SK-N-SH treated with all-trans-retinoic acid at 6 μM for 48 hours (cell line): ENCODE measurements around the gene PRR13.
"Not testable (repeated sequence)": the region's sequence is repeated elsewhere in the genome, so short reads cannot be mapped to it uniquely, and the experiment has no call there.

Source experiments
- ATAC-seq: fragments of 200-7000 bp; cut with Tn5 transposase; 3 replicates; pipeline ENCODE4 v1.9.1; 2020; ENCODE audit warnings: mild to moderate bottlenecking, moderate library complexity
- ARNTL ChIP-seq: fragments of 450-650 bp; formaldehyde crosslinking; IDR thresholded peaks from 2 replicates; pipeline ENCODE4 v1.5.0; 2020; ENCODE audit warnings: low read depth, mild to moderate bottlenecking, moderate library complexity, borderline replicate concordance
- BACH2 ChIP-seq: fragments of 250-450 bp; sonication (Bioruptor Pico); IDR thresholded peaks from 2 replicates; pipeline ENCODE4 v1.9.0; 2021; ENCODE audit warnings: mild to moderate bottlenecking, borderline replicate concordance
- CREB5 ChIP-seq: fragments of 250-450 bp; sonication (Bioruptor Pico); IDR thresholded peaks from 2 replicates; pipeline ENCODE4 v1.5.1; 2020; ENCODE audit warnings: low read depth, mild to moderate bottlenecking, moderate library complexity
- CSDC2 ChIP-seq: fragments of 250-450 bp; sonication (Bioruptor Pico); IDR thresholded peaks from 2 replicates; pipeline ENCODE4 v1.5.0; 2020; ENCODE audit warnings: mild to moderate bottlenecking, moderate library complexity
- ESRRG ChIP-seq: fragments of 250-450 bp; sonication (Bioruptor Pico); IDR thresholded peaks from 2 replicates; pipeline ENCODE4 v1.6.1; 2021; ENCODE audit warnings: mild to moderate bottlenecking
- GLIS3 ChIP-seq: fragments of 250-450 bp; sonication (Bioruptor Pico); IDR thresholded peaks from 2 replicates; pipeline ENCODE4 v1.5.0; 2020; ENCODE audit warnings: mild to moderate bottlenecking, moderate library complexity
- ISL1 ChIP-seq: fragments of 250-450 bp; sonication (Bioruptor Pico); IDR thresholded peaks from 2 replicates; pipeline ENCODE4 v2.1.2; 2022; ENCODE audit warnings: mild to moderate bottlenecking, moderate library complexity
- SNAI2 ChIP-seq: fragments of 250-450 bp; sonication (Bioruptor Pico); IDR thresholded peaks from 2 replicates; pipeline ENCODE4 v1.5.0; 2020; ENCODE audit warnings: mild to moderate bottlenecking, moderate library complexity
- TCF4 ChIP-seq: fragments of 250-450 bp; sonication (Bioruptor Pico); IDR thresholded peaks from 2 replicates; pipeline ENCODE4 v1.8.0; 2021; ENCODE audit warnings: mild to moderate bottlenecking, moderate library complexity, borderline replicate concordance
- TOX ChIP-seq: fragments of 250-450 bp; sonication (Bioruptor Pico); IDR thresholded peaks from 2 replicates; pipeline ENCODE4 v1.8.0; 2021; ENCODE audit warnings: mild to moderate bottlenecking, moderate library complexity, borderline replicate concordance
- TSHZ2 ChIP-seq: fragments of 250-450 bp; sonication (Bioruptor Pico); IDR thresholded peaks from 2 replicates; pipeline ENCODE4 v1.5.0; 2020; ENCODE audit warnings: mild to moderate bottlenecking, moderate library complexity
- ZC3H10 ChIP-seq: fragments of 250-450 bp; sonication (Bioruptor Pico); IDR thresholded peaks from 2 replicates; pipeline ENCODE4 v1.5.1; 2021; ENCODE audit warnings: mild to moderate bottlenecking, moderate library complexity
- ZFP30 ChIP-seq: fragments of 450-650 bp; formaldehyde crosslinking; IDR thresholded peaks from 2 replicates; pipeline ENCODE4 v1.5.0; 2022; ENCODE audit warnings: mild to moderate bottlenecking, moderate library complexity
- ZNF565 ChIP-seq: fragments of 450-650 bp; formaldehyde crosslinking; conservative IDR thresholded peaks from 2 replicates; pipeline ENCODE4 v1.5.0; 2020; ENCODE audit warnings: low read depth, mild to moderate bottlenecking, moderate library complexity
- ZNF70 ChIP-seq: fragments of 450-650 bp; formaldehyde crosslinking; IDR thresholded peaks from 2 replicates; pipeline ENCODE4 v1.5.0; 2020; ENCODE audit warnings: mild to moderate bottlenecking, moderate library complexity
- ZNF8 ChIP-seq: fragments of 450-650 bp; formaldehyde crosslinking; IDR thresholded peaks from 2 replicates; pipeline ENCODE4 v1.5.0; 2020; ENCODE audit warnings: mild to moderate bottlenecking, moderate library complexity
- TF ChIP-seq, protein P1 (sequence below): fragments of 250-450 bp; sonication (Bioruptor Pico); IDR thresholded peaks from 2 replicates; pipeline ENCODE4 v1.8.0; 2021; ENCODE audit warnings: low read depth, mild to moderate bottlenecking, moderate library complexity, borderline replicate concordance
- TF ChIP-seq, protein P2 (sequence below): fragments of 250-450 bp; sonication (Bioruptor Pico); IDR thresholded peaks from 2 replicates; pipeline ENCODE4 v1.8.0; 2020; ENCODE audit warnings: mild to moderate bottlenecking, moderate library complexity, borderline replicate concordance
- TF ChIP-seq, protein P3 (sequence below): fragments of 250-450 bp; sonication (Bioruptor Pico); IDR thresholded peaks from 2 replicates; pipeline ENCODE4 v1.5.1; 2021; ENCODE audit warnings: mild to moderate bottlenecking, moderate library complexity

PRR13 gene

GRCh38 chr12:53431187-53431586 lies 10.3 kb upstream of the PRR13 start:
- peak; percentile 12; the same call in 1 of the 3 replicates for ATAC-seq
- TF ChIP-seq ZFP30 (CRISPR knock-in tag) (no peak), ISL1 (CRISPR knock-in tag) (no peak)
- TF ChIP-seq, protein P1, sequence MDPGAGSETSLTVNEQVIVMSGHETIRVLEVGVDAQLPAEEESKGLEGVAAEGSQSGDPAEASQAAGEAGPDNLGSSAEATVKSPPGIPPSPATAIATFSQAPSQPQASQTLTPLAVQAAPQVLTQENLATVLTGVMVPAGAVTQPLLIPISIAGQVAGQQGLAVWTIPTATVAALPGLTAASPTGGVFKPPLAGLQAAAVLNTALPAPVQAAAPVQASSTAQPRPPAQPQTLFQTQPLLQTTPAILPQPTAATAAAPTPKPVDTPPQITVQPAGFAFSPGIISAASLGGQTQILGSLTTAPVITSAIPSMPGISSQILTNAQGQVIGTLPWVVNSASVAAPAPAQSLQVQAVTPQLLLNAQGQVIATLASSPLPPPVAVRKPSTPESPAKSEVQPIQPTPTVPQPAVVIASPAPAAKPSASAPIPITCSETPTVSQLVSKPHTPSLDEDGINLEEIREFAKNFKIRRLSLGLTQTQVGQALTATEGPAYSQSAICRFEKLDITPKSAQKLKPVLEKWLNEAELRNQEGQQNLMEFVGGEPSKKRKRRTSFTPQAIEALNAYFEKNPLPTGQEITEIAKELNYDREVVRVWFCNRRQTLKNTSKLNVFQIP (CRISPR knock-in tag) = no peak
- TF ChIP-seq, protein P2, sequence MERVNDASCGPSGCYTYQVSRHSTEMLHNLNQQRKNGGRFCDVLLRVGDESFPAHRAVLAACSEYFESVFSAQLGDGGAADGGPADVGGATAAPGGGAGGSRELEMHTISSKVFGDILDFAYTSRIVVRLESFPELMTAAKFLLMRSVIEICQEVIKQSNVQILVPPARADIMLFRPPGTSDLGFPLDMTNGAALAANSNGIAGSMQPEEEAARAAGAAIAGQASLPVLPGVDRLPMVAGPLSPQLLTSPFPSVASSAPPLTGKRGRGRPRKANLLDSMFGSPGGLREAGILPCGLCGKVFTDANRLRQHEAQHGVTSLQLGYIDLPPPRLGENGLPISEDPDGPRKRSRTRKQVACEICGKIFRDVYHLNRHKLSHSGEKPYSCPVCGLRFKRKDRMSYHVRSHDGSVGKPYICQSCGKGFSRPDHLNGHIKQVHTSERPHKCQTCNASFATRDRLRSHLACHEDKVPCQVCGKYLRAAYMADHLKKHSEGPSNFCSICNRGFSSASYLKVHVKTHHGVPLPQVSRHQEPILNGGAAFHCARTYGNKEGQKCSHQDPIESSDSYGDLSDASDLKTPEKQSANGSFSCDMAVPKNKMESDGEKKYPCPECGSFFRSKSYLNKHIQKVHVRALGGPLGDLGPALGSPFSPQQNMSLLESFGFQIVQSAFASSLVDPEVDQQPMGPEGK (CRISPR knock-in tag) = no peak

DNA sequence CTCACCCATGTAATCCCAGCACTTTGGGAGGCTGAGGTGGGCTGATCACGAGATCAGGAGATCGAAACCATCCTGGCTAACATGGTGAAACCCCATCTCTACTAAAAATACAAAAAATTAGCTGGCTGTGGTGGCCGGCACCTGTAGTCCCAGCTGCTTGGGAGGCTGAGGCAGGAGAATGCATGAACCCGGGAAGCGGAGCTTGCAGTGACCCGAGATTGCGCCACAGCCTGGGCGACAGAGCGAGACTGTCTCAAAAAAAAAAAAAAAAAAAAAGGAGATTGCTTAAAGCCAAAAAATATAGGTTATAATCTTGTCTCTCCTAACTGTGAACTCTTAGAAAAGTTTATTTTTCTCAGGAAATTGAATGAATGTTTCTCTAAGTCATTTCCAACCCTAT lies 6.2 kb upstream of the PRR13 start:
- ATAC-seq = not testable (repeated sequence)

GRCh38 chr12:53439582-53439981 lies 2.0 kb upstream of the PRR13 start:
- peak; percentile 74 for TF ChIP-seq ZNF8 (CRISPR knock-in tag)
- not testable (repeated sequence) for ATAC-seq

GRCh38 chr12:53443955-53444354 lies 2.4 kb downstream of the PRR13 start:
- ATAC-seq = no peak
- TF ChIP-seq GLIS3 (CRISPR knock-in tag) (no peak), ZNF70 (CRISPR knock-in tag) (no peak), CSDC2 (CRISPR knock-in tag) (no peak), ZNF565 (CRISPR knock-in tag) (no peak), ESRRG (CRISPR knock-in tag) (no peak), ZC3H10 (CRISPR knock-in tag) (no peak), ARNTL (CRISPR knock-in tag) (no peak), TCF4 (CRISPR knock-in tag) (no peak), TOX (CRISPR knock-in tag) (no peak), SNAI2 (CRISPR knock-in tag) (no peak)
- TF ChIP-seq, protein P3, sequence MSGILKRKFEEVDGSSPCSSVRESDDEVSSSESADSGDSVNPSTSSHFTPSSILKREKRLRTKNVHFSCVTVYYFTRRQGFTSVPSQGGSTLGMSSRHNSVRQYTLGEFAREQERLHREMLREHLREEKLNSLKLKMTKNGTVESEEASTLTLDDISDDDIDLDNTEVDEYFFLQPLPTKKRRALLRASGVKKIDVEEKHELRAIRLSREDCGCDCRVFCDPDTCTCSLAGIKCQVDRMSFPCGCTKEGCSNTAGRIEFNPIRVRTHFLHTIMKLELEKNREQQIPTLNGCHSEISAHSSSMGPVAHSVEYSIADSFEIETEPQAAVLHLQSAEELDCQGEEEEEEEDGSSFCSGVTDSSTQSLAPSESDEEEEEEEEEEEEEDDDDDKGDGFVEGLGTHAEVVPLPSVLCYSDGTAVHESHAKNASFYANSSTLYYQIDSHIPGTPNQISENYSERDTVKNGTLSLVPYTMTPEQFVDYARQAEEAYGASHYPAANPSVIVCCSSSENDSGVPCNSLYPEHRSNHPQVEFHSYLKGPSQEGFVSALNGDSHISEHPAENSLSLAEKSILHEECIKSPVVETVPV (CRISPR knock-in tag) = no peak

GRCh38 chr12:53444593-53445325 lies 3.2 kb downstream of the PRR13 start:
- ATAC-seq = not testable (repeated sequence)

DNA sequence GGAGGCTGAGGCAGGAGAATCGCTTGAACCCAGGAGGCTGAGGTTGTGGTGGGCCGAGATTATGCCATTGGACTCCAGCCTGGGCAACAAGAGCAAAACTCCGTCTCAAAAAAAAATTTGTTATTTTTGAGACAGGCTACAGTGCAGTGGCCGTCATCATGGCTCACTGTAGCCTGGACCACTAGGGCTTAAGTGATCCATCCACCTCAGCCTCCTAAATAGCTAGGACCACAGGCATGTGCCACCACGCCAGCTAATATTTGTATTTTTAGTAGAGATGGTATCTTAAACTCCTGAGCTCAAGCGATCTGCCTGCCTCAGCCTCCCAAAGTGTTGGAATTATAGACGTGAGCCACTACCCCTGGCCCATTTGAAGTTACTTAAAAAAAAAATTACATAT lies 9.4 kb downstream of the PRR13 start:
- ATAC-seq = no peak
- TF ChIP-seq TOX (CRISPR knock-in tag) = no peak
- TF ChIP-seq CREB5 = no peak
- no peak for TF ChIP-seq SNAI2 (CRISPR knock-in tag)
- TF ChIP-seq BACH2 = no peak
- TF ChIP-seq TSHZ2 (CRISPR knock-in tag) = no peak
- no peak for TF ChIP-seq ESRRG (CRISPR knock-in tag)
